ENCODE results near the gene SRPRB.

SRPRB gene

GRCh38 chr3:133828576-133829309, 23.1 kb downstream of the SRPRB start:
- no peak for DNase-seq

- DNase-seq = no peak
Measured at GRCh38 chr3:133829310-133829707, 23.7 kb downstream of the SRPRB start.

DNA sequence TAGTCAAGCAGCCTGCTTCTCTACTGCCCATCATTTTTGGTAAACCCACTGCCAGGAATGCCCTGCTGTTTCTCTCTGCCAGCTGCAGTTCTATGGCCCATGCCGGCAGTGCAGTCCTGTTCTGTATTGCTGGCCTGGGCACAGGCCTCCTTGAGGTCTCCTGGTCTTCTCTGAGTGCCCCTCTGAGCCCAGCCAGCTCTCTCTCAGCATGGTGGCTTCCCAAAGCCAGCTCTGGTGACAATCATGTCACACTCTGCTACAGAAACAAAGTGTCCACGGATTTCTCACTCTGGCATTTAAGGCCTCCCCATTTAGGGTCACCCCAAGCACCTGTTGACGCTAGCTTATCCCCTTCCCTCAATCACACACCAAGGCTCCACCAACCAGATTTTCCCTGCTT, 24.5 kb downstream of the SRPRB start:
- no peak for DNase-seq

DNA sequence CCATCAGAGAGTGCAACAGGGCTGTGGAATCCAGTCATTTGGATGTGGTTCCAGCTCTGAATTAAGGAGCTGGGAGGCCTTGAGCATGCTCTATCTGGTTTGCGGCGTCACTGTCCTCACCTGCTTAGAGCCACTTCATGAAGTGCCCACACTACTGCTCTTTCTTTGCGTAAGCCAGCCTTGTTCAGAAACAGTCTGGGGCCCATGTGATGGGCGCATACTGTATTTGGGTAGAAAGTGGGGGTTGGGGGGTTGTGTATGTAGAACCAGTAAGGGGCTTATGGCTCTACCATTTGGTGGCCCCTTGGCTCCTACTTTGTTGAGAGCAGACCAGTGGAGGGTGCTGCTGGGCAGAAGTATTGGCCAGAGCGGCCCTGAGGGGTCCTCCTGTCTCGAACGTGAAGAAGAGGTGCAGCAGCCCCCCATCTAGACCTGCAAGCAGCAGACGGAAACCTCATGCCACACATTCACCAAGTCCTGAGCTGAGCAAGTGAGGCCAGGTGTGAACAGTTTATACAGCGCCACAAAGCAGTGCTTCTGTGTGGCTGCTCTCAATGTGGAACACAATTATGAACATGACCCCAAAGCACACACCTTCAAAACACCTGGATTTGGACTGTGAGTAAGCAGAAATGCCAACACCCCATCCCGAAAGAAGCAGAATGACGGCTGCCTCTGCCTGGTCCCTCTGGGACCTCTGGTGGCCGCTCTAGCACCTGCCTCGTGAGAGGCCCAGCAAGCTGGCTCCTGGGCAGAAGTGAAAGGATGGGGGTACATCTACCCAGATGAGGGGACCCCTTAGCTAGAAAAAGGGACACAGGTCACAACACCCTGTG, 26.6 kb downstream of the SRPRB start:
- DNase-seq = no peak

DNA sequence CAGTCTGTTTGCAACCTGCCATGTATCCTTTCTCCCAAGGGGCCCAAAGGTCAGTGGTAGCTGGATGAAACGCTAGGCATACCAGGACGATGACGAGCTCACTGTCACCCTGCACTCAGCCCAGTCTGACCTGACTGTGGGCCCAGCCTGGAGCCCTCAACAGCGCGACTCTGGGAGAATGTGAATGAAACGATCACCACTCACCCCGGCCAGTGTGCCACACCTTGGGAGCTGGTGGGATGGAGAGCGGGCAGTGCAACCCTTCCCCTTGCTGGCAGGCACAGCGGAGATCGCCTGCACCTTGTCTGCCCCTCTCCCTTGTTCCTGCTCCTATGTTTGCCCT, 27.2 kb downstream of the SRPRB start:
- DNase-seq = no peak

GRCh38 chr3:133833267-133833666, 27.7 kb downstream of the SRPRB start:
- DNase-seq = no peak

DNA sequence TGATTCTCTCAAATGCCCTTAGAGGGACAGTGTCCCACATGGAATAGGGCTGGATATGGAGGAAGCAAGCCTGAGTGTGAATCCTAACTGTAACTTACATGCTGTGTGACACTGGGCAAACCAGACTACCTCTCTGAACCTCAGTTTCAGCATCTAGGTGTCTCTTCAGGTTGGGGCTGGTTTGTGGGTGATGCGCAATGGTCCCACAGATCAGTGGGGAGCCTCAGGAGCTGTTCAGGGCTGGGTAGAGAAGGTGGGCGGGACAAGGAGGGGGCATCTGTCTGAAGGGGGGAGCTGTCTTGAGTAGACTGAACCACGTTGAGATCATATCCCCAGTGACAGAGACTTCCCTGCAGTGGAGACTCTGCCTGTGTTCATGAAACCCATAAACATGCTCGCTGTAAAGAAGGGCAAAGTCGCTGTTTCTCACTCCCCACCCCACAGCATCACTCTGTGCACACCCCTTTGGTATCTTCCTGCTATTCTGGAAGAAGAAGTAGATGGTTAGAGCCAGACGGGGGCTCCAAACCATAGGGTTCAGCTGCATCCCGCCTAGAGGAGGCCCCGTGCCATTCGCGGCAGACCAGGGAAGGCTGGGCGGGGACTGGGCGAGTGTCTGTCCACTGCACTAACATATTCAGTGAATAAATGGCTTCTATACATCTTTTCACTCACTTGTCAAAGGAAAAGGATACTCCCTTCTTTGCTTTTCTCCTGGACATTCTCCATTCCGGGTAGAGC, 28.4 kb downstream of the SRPRB start:
- DNase-seq = no peak

DNA sequence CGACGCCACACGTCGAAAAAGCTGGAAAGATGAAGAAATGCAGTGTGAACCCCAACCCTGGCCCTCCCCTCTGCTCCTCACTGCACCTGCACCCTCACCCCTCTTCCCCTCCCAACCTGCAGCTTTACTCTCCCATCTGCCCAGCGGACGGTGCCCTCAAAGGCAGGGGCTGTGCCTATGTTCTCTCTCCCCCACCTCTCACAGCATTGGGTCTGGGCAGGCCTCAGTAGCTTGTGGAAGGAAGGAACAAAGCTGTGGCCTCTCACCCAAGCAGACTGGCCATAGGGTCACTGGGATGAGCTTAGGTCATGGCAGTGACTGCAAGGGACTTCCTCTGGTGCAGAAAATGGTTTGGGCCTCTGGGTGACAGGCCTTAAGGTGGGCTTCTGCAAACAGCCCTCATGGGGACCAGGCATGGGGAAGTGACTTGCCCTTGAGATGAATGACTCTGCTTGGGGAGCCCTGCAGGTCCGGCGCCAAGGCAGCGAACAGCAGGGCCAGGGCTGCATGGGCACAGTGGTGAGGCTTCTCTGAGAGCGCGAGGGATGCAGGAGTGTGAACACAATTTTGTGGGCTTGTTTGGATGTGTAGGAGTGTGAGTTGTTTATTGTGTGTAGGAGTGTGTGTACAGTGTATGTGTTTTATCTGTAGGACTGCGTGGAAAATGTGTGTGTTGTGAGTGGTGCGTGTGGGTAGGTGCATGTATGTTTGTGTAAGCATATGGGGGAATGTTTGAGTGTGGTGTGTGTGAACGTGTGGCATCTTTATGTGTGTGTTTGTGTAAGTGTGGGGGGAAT, 29.2 kb downstream of the SRPRB start:
- no peak for DNase-seq

- DNase-seq = no peak
Measured at GRCh38 chr3:133835418-133835743, 29.8 kb downstream of the SRPRB start.

GRCh38 chr3:133835961-133836360, 30.3 kb downstream of the SRPRB start:
- no peak for DNase-seq

- DNase-seq = no peak
Measured at GRCh38 chr3:133836497-133837158, 31.0 kb downstream of the SRPRB start.

DNA sequence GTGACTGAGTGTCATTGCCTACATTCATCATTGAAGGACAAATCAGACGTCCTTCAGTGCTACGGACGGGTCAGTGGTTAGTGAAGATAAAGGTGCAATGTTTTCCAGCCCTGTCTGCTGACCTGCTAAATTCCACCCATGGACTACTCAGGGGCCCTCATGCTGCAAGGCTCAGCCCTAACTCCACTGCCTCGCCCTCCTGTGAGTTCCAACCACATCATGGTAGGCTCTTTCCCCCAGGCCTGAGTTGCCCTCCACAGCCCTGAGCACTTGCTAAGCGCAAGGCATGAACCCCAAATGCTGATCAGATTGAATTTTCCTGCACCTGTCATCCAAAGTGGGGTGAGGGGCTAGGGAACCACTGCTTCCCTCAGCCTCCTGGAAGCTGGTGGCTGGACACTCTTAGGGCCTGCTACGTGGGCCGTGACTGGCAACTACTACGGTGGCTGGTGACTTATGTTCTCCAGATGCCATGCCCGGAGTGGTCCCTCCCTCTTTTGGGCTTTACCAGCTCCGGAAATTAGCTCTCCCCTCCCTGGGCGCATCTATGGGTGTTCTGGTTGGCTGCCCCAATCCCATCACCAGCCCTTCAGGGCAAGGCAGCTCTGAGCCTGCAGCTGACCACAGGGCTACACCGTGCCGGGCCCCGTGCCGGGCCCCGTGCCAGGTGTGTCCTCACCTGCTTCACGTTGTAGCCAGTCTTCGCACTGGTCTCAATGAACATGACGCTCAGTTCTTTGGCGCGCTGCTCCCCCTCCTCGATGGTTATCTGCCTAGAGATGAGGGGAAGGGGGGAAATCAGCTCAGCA, 32.1 kb downstream of the SRPRB start:
- no peak for DNase-seq

DNA sequence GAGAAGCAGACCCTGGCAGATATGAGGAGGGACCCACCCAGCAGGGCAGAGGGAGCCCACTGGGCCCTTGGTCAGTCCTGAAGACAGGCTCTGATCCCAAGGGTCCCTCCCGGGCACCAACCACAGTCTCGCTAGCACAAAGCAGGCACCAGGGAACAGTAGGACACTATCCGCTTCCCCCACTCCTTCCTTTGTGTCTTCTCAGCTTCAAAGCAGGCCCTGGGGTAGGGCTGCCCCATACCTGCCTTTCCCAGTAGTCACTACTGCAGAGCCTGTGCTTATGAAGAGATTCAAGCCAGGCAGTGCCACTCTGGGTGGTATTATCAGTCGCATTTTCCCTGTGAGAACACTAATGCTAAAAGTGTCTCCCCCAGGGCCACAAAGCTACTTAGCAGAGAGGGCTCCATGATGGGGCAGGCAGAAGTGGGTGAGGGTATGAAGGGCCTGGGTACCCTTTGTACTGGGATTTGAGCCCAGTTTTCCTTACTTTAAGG, 32.7 kb downstream of the SRPRB start:
- DNase-seq = no peak

DNA sequence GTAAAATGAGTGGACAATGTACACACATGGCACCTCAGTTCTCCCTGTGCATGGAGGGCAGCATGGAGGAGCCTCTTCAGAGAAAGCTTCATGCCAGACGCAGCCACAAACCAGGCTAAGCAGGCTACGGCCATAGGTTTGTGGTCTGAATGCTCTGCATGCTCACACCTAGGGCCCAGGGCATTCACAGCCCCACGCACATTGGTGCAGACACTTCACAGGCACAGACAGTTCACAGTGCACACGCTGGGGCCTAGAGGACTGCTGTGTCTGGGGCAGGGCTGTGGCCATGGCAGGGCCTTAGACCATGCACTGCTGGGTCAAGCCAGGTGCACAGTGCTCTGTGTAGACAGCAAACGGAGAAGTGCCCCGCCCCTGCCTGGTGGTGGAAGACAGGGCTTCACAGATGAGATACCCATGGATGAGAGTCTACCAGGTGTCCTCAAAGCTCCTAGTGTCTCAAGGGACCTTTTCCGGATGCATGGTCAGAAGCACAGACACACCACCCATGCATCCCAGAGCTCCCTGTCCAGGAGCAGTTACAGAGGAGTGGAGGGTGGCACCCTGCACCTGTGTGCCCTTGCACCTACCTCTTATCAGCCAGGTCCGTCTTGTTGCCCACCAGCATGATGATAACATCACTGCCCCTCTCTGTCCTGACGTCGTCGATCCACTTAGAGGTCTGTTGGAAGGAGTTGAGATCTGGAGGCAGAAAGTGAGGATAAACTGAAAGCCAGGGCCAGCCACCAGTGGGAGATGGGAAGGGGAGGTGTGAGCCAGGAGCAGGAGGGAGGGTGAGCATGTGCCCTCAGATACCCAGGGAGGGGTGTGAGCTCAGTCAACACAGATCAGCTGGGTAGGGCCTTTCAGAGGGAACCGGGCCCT, 33.5 kb downstream of the SRPRB start:
- DNase-seq = no peak

DNA sequence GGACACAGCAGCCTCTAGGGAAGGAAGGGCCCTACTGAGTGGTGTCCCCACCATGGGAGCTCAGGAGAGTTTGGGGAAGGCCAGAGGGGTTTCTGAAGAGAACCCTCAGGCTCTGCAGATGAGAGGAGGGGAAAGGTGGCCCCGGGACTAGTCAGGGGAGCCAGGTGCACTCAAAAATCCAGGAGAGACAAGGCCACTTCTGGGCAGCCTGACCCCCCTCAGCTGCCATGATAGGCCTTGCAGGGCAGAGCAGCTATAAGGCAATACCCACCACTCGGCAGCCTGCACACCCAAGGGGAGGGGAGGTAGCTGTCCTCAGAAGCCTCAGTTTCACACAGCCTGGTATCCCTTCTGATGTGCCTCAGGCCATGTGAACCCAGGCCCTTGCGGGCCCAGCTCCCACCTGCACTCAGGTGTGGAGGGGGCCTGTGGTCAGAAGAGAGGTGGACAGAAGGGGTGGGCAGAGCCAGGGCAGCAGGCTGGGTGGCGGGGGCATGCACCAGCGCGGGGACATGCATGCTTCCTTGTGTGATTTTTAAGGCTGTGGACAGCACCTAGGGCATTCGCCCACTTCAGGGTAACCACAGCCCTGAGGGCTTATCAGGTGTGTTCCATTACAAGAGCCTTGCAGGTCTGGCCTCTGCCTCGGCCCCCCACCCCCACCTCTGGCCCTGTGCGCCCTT, 34.6 kb downstream of the SRPRB start:
- DNase-seq = no peak

DNA sequence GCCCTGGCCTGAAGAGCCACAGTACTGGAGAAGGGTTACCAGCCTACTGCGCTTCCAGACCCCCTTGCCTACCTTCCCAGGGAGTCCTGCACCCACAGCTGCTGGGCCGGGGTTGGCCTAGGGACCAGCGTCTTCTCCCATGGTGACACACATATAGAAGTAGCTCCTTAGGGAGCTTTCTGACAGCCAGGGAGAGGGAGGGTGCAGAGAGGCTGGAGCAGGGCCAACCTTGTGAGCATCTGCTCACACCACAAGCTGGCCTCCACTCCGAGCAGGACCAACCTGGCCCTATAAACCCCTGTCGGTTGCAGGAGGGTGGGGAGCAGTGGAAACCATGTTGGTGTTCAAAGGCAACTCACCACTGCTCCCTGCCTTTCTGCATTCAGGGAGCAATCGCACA, 35.2 kb downstream of the SRPRB start:
- no peak for DNase-seq

- no peak for DNase-seq
Measured at GRCh38 chr3:133841196-133841595, 35.6 kb downstream of the SRPRB start.

DNA sequence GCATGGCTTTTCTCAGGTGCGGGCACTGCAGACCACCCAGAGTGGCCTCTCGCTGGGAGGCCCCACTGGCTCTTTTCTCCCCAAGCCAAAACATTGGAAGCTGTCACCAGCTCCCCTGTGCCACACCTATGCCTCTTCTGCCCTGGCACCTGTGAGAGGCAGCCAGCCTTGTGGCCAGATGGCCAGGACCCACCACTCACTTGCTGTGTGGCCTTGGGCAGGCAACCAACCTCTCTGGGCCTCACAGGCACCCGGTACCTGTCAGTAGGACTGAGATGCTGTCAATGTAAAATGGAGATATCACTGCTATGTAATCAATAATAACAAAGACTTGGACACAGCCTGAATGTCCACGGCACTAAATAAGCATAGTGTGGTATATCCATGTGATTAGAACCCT, 36.5 kb downstream of the SRPRB start:
- DNase-seq = no peak

- DNase-seq = no peak
Measured at GRCh38 chr3:133843634-133844033, 38.0 kb downstream of the SRPRB start.

DNA sequence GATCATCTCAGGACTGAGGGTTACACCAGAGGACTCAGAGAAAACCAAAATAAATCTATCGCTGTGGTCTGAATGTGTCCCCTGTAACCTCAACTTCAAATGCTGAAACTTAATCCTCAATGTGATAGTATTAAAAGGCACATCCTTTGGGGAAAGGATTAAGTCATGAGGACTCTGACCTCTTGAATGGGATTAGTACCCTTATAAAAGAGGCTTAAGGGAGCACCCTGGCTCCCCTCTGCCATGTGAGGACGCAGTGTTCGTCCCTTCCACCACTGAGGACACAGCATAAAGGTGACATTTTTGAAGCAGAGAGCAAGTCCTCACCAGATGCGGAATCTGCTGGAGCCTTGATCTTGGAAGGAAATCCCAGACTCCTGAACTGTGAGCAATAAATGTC, 39.5 kb downstream of the SRPRB start:
- no peak for DNase-seq

Data from CD4-positive, alpha-beta T cell treated with Interleukin-21 for 1 hour (primary cell).